ENCODE measurements around the gene CEBPB.

CEBPB gene

DNA sequence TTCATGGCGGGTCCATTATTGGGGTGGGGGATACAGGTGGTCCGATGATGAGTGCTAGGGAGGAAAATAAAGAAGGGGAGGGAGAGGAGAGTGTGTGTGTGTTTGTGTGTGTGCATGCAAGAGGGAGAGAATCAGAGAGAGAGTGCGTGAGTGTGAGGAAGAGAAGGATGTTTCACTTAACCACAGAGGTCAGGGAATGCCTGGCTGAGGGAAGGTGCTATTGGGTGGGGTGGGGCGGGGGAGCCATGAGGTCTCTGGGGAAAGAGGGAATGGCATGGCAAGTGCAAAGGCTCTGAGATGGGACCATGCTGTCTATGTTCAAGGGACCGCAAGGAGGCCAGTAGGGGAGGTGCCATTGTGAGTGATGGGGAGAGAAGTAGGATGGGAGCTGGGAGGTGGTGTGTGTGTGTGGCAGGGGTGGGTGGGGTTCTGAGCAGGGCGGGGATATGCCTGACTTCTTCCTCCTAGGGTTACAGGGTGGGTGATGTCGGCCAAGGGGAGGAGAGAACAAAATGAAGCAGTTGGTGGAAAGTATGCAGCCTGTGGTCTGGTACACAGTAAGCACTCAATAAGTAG is 23.0 kb downstream of the CEBPB start:
- DNase-seq (ENCODE audit: low read depth) = no peak

DNA sequence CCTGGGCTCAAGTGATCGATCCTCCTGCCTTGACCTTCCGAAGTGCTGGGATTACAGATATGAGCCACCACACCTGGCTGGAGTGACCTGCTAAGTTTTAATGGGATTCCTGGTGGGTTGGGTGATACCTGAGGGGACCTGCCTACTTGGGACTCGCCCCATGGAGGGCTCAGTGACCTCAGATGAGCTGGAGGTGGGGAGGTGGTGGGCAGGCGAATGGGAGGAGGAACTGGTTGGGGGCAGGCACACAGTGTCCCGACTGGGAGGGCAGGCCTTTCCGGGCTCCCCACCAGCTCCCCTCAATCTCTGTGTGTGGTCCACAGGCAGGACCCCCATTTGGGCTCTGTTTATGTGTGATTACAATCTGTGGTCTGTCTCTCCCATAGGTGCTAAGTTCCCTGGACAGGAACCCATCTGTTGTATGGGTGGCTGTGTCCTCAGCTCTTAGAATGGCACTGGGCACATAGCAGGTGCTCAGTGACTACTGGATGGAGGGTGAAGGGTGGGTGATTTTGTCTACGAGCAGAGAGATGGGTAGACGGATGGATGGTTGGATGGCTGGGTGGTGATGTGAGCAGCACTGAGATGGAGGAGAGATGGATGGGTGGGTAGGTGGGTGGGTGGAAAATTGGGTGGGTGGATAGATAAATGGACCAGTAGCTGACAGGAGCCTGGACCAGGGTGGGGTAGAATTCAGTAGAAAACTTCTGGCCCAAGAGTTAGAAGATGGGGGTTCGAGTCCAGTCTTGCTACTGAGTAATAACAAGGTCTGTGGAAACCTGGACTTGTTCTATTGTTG is 23.8 kb downstream of the CEBPB start:
- DNase-seq (ENCODE audit: low read depth) = no peak

DNA sequence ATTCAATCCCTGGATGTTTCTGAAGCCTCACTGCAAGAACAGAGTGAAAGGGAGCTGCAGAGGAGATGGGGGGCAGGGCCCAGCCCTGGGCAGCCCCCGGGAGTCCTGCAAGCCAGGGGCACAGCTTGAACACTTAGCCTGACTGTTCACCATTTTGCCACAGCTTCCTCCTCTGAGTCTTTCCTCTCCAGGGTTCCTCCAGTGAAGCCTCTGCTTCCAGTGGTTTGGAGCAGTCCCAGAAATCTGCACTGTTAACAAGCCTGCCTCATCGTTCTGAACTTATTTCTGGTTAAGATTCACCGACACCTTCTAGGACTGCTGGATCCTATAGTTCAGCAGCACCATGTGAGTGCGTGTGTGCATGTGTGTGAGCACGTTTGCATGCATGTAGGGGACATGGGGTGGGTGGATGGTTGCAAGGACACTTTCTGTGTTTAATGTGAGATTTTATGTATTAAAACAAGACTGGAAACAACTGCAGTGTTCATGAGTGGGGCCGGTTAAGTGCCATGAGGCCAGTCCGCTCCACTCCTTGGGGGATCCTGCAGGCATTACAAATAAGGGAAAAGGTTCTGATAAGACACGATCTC is 24.6 kb downstream of the CEBPB start:
- DNase-seq (ENCODE audit: low read depth) = no peak

DNA sequence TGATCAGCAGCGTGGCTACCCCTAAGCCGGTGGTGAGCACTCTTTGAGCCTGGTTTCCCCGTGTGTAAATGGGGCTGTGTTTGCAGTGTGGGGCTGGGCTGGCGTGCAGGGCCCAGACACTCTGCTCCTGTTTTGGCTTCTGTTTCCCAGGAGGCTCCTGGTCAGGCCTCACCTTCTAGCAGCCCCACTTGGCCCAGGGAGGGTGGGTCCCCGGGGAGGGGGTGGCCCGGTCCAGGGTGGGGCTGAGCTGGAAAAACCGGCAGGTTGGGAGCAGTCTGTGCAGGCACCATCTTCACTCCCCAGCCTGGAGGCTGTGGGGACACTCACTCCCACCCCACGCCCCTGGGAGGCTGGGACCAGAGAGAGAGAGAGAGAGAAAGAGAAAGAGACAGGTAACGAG is 25.3 kb downstream of the CEBPB start:
- no peak for DNase-seq (ENCODE audit: low read depth)

DNA sequence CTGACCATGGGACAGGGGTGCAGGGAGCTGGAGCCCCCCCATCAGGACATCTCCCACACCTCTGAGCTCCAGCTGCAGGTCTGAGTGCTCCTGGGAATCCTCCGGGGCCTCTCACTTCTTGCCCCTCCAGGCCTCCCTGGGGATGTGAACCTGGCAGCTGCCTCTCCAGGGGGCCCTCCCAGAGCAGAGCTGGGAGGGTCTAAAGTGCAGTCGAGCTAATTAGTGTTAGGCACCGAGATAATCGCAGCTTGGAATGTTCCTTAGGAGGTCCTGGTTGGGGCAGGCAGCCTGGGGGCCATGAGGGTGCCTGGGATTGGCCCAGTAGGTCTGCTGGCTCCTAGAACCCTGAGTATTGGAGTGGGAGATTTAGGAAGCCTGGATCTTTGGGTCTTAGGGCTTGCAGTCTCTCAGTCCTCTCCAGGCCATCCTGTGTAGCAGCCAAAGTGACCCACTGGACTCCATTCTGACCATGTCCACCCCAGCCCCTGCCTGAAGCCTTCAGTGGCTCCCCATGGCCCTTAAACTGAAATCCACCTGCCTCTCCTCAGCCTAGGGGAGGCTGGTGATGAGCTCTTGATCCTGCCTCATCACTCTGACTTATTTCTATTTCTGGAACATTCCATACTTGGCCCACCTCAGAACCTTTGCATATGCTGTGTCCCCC is 26.0 kb downstream of the CEBPB start:
- no peak for DNase-seq (ENCODE audit: low read depth)

DNA sequence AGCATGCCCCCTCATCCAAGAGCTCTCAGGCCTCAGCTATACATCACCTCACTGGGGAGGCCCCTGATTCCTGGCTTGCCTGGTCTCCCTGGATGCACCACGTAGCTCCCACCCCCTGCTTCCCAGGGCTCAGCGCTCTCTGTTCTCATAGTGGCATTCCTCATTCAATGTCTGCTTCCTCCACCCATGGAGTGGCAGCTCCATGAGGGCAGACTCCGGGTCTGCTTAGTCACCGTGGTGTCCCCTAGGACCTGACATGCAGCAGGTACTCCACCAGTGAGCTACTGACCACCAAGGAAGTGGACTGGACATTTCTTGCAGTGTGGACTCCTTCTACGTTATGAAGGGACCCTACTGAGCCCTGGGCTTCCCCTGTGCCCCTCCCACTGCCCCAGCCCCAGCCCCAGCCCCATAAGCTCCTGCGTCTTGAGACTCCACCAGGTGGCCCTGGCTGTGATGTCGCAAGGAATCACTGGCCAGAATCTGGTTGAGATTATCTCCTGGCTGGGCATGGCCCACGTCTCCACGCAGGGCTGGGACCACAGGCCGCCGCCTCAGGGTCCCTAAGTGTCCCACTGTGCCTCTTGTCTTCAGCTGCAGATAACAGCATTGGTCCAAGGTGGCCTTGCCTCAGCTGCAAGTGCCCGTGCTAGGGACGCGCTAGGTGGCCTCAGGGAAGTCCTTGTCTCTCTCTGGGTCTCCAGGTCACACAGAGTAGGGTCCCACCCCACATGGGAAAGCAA is 26.7 kb downstream of the CEBPB start:
- DNase-seq (ENCODE audit: low read depth) = no peak

DNA sequence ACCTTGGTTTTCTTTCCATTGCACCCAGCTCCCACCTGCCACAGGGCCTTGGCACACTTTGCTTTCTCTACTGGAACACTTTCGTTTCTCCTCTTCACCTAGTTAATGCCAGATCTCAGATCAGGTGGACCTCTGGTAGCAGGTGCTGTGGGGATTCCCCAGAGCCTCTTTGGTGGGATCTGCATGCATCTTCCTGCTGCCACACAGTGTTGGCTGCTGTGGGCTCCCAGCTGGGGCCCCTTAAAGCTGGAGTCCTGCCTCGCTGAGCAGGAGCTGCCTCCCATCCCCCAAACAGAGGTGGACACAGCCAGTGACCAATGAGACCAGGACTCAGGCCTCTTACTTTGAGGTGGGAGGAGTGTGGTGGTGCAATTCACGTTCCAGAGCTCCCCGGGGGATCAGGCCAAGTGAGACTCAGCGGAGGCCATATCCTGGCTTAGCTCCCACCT is 28.4 kb downstream of the CEBPB start:
- DNase-seq (ENCODE audit: low read depth) = no peak

DNA sequence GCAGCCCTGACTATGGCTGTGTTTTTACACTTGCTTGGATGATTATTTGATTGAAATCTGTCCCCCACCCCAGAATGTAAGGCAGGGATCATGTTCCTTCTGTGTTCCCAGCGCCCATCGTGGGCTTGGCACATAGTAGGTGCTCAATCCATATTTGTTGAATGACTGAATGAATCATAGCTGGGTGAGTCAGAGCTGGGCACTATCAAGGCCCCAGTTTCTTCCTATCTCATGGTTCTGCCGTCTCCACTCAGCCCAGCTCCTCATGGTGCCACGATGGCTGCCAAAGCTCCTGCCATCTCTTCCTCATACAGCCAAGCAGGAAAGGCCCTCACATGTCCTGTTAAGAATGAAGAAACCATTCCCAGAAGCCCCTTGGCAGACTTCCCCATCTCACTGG is 29.0 kb downstream of the CEBPB start:
- no peak for DNase-seq (ENCODE audit: low read depth)

DNA sequence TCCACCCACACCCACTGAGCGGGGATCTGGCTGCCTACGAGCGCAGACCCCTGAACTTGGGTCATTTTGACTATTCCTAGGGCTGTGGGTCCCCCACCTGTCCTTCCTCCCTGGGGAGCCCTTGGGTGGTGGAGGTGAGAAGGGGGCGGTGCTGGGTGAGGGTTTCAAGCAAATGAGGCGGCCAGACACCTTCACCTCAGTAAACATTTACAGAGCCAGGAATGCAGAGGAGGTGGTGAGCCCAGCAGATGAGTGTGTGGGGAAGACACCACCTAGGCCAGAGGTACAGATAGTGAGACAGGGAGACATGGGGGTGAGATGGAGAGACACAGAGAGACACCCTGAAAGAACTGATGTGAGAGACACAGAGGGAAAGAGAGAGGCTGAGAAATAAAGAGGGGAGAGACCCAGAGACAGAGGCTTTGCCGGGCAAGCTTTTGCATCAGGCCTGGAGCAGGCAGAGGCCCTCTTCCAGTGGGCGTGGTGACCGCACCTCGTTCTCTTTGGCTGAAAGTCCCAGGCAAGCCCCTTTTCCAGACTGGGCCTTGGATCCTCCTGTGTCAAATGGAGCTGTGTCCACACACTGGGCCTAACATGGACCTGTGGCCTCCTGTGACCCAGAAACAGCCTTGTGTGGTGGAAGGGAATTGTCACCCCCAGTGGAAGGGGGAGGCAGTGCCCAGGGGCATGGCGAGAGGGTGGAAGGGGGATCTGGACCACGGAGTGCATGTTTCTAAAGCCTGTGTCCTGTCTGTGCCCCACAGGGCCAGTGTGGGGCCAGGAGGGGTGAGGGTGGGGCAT is 29.7 kb downstream of the CEBPB start:
- DNase-seq (ENCODE audit: low read depth) = no peak

DNA sequence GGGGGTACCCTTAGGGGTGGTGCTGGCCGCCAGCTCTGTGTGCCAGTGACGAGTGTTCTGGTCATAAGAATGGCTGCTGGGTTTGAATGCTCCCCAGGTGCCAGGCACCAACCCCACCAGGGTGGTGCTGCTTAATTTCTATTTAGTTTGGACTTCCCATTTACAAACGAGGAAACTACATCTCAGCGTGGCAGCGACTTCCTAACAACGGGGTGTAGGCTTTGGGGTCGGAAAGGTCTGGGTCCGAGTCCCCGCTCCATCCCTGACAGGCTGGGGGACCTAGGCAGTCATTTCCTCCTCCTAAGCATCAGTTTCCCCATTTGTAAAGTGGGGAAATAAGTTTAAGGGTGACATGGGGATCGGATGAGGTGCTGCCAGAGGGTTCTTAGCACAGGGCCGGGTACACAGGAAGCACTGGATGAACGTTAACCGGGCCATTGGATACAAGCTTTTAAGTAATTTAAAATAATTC is 30.3 kb downstream of the CEBPB start:
- DNase-seq (ENCODE audit: low read depth) = no peak

DNA sequence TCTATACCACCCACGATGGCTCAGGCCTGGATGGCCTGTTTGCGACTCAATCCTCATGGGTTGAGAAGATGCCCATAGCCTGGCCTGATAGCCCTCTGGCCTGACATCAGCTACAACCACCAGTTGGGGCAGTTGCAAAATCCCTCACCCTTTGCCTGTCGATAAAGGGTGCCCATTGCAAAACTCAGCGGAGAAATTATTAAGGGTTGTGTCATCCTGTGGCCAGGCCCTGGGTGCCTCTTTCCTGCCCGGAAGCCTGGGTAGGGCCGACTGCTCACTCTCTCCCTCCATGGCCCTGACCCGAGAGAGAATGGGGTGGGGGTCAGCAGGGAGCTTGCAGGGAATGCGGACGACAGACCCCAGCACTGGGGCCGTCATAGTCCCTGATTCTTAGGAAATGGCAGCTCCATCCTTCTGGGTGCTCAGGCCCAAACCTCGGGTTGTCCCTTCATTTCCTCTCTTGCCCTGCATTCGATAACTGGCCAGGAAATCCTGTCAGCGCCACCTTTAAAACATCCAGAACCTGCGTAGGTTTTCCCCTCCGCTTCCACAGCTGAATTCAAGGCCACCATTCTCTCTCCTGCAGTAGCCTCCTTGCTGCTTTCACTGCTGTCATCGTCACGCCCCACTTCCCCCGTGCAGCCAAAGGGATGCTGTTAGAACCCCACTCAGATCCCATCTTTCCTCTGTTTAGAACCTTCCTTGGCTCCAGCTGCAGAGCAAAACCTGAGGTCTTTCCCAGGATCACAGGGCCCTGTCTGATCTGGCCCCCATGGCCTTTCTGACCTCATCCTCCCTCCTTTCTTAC is 31.1 kb downstream of the CEBPB start:
- no peak for DNase-seq (ENCODE audit: low read depth)

DNA sequence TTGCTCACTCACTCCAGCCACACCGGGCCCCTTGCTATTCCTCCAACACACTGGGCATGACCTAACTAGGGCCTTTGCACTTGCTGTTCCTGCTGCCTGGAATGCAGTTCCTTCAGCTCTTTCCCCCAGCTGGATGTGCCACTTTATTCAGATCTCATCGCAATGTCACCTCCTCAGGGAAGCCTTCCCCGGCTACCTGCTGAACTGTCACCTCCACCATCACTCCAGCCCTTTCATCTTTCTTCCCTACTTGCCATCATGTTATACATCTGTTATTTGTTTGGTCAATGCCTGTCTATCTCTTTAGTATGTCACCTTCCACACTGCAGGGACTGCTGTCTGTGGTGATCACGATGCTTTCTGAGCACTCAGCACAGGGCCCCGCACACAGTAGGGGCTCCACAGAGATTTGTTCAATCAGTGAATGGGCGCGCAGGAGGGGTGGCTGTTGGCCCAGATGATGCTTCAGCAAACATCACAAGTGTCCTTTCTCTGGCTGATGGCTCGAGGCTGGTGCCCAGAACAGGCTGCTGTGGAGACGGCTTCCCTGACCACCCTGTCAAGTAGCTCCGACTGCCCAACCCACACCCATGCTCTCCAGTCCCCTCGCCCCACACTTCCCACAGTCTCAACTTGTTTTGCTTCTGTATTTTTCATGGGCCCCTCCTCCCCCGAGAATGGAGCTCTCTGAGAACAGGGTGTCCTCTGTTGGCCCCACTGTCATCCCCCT is 31.8 kb downstream of the CEBPB start:
- DNase-seq (ENCODE audit: low read depth) = no peak

DNA sequence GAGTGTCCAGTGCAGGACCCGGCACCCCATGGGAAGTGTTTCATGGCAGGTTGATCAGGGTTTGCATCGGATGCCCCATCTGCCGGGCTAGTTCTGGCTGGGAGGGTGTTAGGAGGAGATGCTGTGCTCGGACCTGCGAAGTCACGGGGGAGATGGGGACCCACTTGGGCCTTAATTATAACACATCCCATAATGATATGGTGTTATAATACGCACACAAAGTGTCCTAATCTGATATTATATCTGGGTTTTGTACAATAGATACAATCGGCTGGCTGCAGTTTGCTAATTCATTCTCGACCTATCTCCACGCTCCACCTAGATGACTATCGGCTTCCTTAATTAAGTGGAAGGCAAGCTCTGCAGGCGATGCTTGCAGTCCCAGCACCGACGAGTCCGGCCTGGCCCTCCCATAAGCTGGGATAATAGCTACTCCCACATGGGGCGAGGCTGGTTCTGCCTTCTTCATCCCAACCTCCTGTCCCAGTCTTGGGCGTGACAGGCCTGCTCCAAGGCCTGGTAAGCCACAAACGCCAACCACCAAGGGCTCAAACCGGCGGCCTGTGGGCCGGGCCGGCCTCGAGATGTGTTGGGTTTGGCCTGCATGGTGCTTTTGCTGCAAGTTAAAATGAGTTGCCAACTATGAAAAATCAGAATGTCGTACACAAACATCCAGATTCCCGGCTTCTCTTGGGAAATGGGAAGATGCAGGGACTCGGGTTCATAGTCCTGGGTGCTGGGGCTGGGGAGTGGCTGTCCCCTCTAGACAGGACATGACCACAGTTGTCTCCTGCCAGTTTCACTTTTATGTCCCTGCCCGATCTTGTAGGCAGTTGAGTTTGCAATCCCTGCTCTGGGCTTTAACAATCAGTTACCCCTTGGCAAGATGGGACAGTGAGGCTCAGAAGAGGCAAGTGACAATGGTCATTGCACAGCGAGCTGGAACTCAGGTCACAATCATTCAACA is 32.7 kb downstream of the CEBPB start:
- no peak for DNase-seq (ENCODE audit: low read depth)

DNA sequence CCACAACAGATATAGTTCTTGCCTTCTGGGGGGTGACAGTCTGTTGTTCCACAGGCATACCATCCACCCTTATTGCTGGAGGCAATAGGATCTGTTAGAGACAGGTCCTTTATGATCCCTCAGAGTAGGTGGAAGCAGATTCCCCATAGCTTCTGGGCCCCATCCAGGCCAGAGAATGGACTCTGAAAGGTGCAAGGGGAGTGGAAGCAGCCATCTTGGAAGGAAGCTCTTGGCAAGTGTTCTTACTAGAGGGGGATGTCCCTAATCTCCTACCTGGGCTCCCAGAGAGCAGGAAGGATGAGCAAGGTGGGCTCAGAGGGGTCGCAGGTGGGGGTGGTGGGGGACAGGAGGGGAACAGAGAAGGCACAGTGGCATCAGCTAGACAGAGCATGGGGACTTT is 33.4 kb downstream of the CEBPB start:
- no peak for DNase-seq (ENCODE audit: low read depth)

DNA sequence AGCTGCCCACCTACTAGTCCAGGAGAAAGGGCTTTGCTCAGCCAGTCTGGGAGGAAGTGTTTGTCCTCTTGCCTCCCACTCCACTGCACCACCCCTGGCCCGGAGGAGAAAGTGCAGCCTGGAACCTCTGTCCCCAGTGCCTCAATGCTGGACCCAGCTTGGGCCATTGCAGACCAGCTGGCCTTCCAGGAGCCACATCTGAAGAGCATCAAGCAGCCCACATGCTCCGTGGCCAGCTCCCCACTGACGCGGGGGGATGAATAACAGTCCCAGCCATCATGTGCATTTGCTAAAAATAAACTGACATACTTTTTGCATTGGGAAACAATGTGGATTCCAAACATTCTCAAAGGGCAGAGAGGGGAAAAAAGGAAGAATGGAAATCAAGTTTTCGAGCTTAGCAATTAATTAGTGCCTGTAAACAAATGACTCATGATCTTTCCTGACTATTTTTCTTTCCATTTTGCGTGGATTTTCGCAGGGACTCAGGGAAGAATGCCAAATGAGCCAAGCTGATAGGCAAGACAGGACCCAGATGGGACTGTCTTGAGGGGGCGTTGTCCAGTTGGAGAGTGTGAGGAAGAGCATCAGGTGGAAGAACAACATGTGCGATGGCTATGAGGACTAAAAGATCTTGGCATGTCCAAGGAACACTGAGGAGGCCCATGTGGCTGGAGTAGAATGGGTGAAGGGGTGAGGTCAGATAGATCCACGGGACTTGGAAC is 34.1 kb downstream of the CEBPB start:
- no peak for DNase-seq (ENCODE audit: low read depth)

DNA sequence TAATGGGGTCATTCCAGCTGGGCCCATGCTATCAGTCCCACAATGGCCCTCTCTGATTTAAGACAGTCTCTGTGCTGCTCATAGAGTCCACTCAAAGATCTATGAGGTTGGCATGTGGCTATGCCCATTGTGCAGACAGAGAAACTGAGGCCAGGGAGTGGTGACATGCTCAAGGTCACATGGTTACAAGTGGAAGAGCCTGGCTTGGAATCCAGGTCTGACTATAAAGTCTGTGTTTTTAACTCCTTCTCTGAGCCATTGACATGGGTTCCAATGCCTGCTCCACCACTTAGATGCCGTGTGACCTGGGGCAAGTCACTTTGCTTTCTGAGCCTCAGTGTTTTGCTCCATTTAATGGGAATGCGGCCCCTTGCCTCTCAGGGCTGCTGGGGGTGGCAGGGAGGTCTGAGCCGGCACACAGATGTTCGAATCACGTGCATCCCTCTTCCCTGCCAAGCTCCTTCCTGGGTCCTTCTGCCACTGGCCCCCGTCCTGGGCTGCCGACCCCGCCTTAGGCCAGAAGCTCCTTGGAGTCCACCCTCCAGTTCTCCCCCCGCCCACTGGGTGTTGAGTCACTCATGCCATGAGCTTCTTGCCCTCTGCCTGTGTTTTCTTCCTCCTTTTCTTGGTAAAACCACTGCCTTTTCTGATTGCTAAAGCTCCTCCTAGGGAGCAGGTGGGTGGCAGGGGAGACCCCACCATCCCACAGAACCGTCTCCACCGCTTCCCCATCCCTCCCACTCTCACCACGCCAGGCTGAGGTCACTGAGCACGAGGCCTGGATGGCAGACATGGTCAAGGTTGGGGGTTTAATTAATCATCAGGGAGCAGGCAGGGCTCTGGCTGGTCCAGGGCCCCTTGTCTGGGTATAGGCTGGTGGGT is 35.7 kb downstream of the CEBPB start:
- no peak for DNase-seq (ENCODE audit: low read depth)

DNA sequence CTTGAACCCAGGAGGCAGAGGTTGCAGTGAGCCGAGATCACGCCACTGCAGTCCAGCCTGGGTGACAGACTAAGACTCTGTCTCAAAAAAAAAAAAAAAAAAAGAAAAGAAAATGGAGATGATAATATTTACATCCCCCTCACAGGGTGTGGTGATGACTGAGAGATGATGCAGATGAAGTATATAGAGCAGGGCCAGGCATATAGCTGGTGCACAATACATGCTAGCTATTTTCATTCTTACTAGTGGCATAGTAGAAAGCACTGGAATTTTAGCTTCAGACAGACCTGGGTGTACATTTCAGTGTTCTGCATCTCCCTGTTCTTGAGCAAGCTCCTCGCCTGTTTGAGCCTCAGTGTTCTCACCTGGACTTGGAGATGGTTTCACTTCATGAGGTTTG is 36.9 kb downstream of the CEBPB start:
- no peak for DNase-seq (ENCODE audit: low read depth)

All from activated T-cell treated with anti-CD3 and anti-CD28 coated beads for 1 hour (primary cell).